ENCODE data around the gene TAAR1. TPM values are rescaled to one million over a fixed set of nuclear protein-coding genes. Genes with fewer than 3 reads are reported as not detected.
"Not testable (repeated sequence)": the region's sequence is repeated elsewhere in the genome, so short reads cannot be mapped to it uniquely, and the experiment has no call there.

The TAAR1 gene
- total RNA-seq, 1 donor from 2014 or later: not detected

- TF ChIP-seq CTCF (IDR thresholded peaks at IDR 0.05; ENCODE audit: borderline replicate concordance): no peak
- no peak for DNase-seq
- Histone ChIP-seq H3K27ac (replicated peaks) (no peak overlapping the region), H3K4me1 (no peaks in the 10 kb centered on the region), H3K4me3 (no peak overlapping the region), H3K27me3 (ENCODE audit: low read depth) (no peaks in the 10 kb centered on the region), H3K36me3 (no peaks in the 10 kb centered on the region), H3K9me3 (replicated peaks) (peaks cover 8% of the 10 kb centered on the region)
- intact Hi-C loops (cut with micrococcal nuclease): no loop called here
Measured at GRCh38 chr6:132661906-132662305, 2.9 kb upstream of the TAAR1 start.

- H3K36me3 ChIP-seq: no peaks in the 10 kb centered on the region
- intact Hi-C loops (cut with micrococcal nuclease): no loop called here
- H3K27me3 ChIP-seq (ENCODE audit: low read depth): no peaks in the 10 kb centered on the region
- no peak for DNase-seq
- no peaks in the 10 kb centered on the region for H3K9me3 ChIP-seq (replicated peaks)
- H3K4me3 ChIP-seq: no peak overlapping the region
- no peaks in the 10 kb centered on the region for H3K4me1 ChIP-seq
- no peak overlapping the region for H3K27ac ChIP-seq (replicated peaks)
- TF ChIP-seq CTCF (IDR thresholded peaks at IDR 0.05; ENCODE audit: borderline replicate concordance): no peak
Measured at GRCh38 chr6:132651062-132651461, 7.9 kb downstream of the TAAR1 start.

- intact Hi-C loops (cut with micrococcal nuclease): no loop called here
Measured at GRCh38 chr6:132650429-132650828, 8.6 kb downstream of the TAAR1 start.

GRCh38 chr6:132648828-132649227 lies 10.2 kb downstream of the TAAR1 start:
- intact Hi-C loops (cut with micrococcal nuclease): no loop called here

More at GRCh38 chr6:132650429-132650828, 8.6 kb downstream of the TAAR1 start:
- H3K4me1 ChIP-seq: no peaks in the 10 kb centered on the region
- no peaks in the 10 kb centered on the region for H3K27me3 ChIP-seq (ENCODE audit: low read depth)
- TF ChIP-seq CTCF (IDR thresholded peaks at IDR 0.05; ENCODE audit: borderline replicate concordance): no peak
- DNase-seq: no peak
- no peak overlapping the region for H3K27ac ChIP-seq (replicated peaks)
- H3K36me3 ChIP-seq: no peaks in the 10 kb centered on the region
- H3K4me3 ChIP-seq: no peak overlapping the region
- no peaks in the 10 kb centered on the region for H3K9me3 ChIP-seq (replicated peaks)

GRCh38 chr6:132648356-132648755 lies 10.6 kb downstream of the TAAR1 start:
- Histone ChIP-seq H3K27ac (replicated peaks) (no peak overlapping the region), H3K9me3 (replicated peaks) (no peaks in the 10 kb centered on the region), H3K4me3 (no peak overlapping the region), H3K4me1 (no peaks in the 10 kb centered on the region), H3K27me3 (ENCODE audit: low read depth) (no peaks in the 10 kb centered on the region), H3K36me3 (no peaks in the 10 kb centered on the region)
- DNase-seq: no peak
- intact Hi-C loops (cut with micrococcal nuclease): no loop called here
- no peak for TF ChIP-seq CTCF (IDR thresholded peaks at IDR 0.05; ENCODE audit: borderline replicate concordance)

More at GRCh38 chr6:132648828-132649227, 10.2 kb downstream of the TAAR1 start:
- Histone ChIP-seq H3K27ac (replicated peaks) (no peak overlapping the region), H3K4me3 (no peak overlapping the region), H3K36me3 (no peaks in the 10 kb centered on the region), H3K4me1 (no peaks in the 10 kb centered on the region), H3K27me3 (ENCODE audit: low read depth) (no peaks in the 10 kb centered on the region), H3K9me3 (replicated peaks) (no peaks in the 10 kb centered on the region)
- DNase-seq: no peak
- TF ChIP-seq CTCF (IDR thresholded peaks at IDR 0.05; ENCODE audit: borderline replicate concordance): no peak

GRCh38 chr6:132643547-132643946 lies 15.4 kb downstream of the TAAR1 start:
- Histone ChIP-seq H3K36me3 (no peaks in the 10 kb centered on the region), H3K27me3 (ENCODE audit: low read depth) (no peaks in the 10 kb centered on the region), H3K4me1 (no peaks in the 10 kb centered on the region), H3K4me3 (no peak overlapping the region), H3K27ac (replicated peaks) (no peak overlapping the region), H3K9me3 (replicated peaks) (peaks cover 5% of the 10 kb centered on the region)
- no peak for TF ChIP-seq CTCF (IDR thresholded peaks at IDR 0.05; ENCODE audit: borderline replicate concordance)
- DNase-seq: no peak
- intact Hi-C loops (cut with micrococcal nuclease): no loop called here

GRCh38 chr6:132637135-132637534 lies 21.8 kb downstream of the TAAR1 start:
- H3K4me1 ChIP-seq; H3K27ac ChIP-seq (replicated peaks); H3K36me3 ChIP-seq; DNase-seq; intact Hi-C loops (cut with micrococcal nuclease); H3K4me3 ChIP-seq: not testable (repeated sequence)
- Histone ChIP-seq H3K9me3 (replicated peaks) (peaks cover 16% of the 10 kb centered on the region), H3K27me3 (ENCODE audit: low read depth) (peaks cover 23% of the 10 kb centered on the region)

GRCh38 chr6:132635906-132636305 lies 23.1 kb downstream of the TAAR1 start:
- H3K4me3 ChIP-seq; intact Hi-C loops (cut with micrococcal nuclease); H3K27ac ChIP-seq (replicated peaks); DNase-seq; H3K4me1 ChIP-seq; H3K36me3 ChIP-seq: not testable (repeated sequence)
- Histone ChIP-seq H3K9me3 (replicated peaks) (peaks cover 16% of the 10 kb centered on the region), H3K27me3 (ENCODE audit: low read depth) (peaks cover 28% of the 10 kb centered on the region)
